ENCODE data around the gene ETV7. TPM values are rescaled to one million over a fixed set of nuclear protein-coding genes. Genes with fewer than 3 reads are reported as not detected.
"Not testable (repeated sequence)": the region's sequence is repeated elsewhere in the genome, so short reads cannot be mapped to it uniquely, and the experiment has no call there.

Gene ETV7
- total and polyA plus RNA-seq, 9 donors, result 1.1 to 3.7 (median 1.7) TPM

- TF ChIP-seq EP300 (IDR thresholded peaks at IDR 0.05), result no peak
- no peak for TF ChIP-seq POLR2A (IDR thresholded peaks at IDR 0.05)
- TF ChIP-seq CTCF (IDR thresholded peaks at IDR 0.05), result no peak
- WGBS, 3 donors, result 42 to 61% (median 55%) methylated on average over 1 of the region's 1 CpG
- no peak for DNase-seq
These were observed 19.0 kb downstream of the ETV7 start for GRCh38 chr6:36368421-36368820.

GRCh38 chr6:36367743-36368142 is 19.7 kb downstream of the ETV7 start:
- Histone ChIP-seq H3K27ac (no peak overlapping the region), H3K4me1 (ENCODE audit: insufficient read depth) (no peaks in the 10 kb centered on the region), H3K4me3 (no peak overlapping the region), H3K9me3 (no peaks in the 10 kb centered on the region), H3K27me3 (no peaks in the 10 kb centered on the region), H3K36me3 (no peaks in the 10 kb centered on the region)
- DNase-seq, result no peak
- no peak for TF ChIP-seq EP300 (IDR thresholded peaks at IDR 0.05)
- no peak for TF ChIP-seq CTCF (IDR thresholded peaks at IDR 0.05)
- TF ChIP-seq POLR2A (IDR thresholded peaks at IDR 0.05), result no peak
- 90 to 98% (median 95%) methylated on average over 3 of the region's 3 CpGs for WGBS, 3 donors
- intact Hi-C loops (cut with DNase I), result no loop called here

More at GRCh38 chr6:36368421-36368820, 19.0 kb downstream of the ETV7 start:
- Histone ChIP-seq H3K4me3 (no peak overlapping the region), H3K9me3 (no peaks in the 10 kb centered on the region), H3K36me3 (no peaks in the 10 kb centered on the region), H3K27me3 (no peaks in the 10 kb centered on the region), H3K4me1 (ENCODE audit: insufficient read depth) (no peaks in the 10 kb centered on the region), H3K27ac (no peak overlapping the region)
- intact Hi-C loops (cut with DNase I), result no loop called here

- H3K36me3 ChIP-seq, result no peaks in the 10 kb centered on the region
- no peak overlapping the region for H3K4me3 ChIP-seq
- no peaks in the 10 kb centered on the region for H3K9me3 ChIP-seq
- DNase-seq, result no peak
- H3K27ac ChIP-seq, result no peak overlapping the region
- 69 to 79% (median 76%) methylated on average over 17 to 19 of the region's 19 CpGs for WGBS, 3 donors
- no peak for TF ChIP-seq EP300 (IDR thresholded peaks at IDR 0.05)
- no peak for TF ChIP-seq CTCF (IDR thresholded peaks at IDR 0.05)
- no peak for TF ChIP-seq POLR2A (IDR thresholded peaks at IDR 0.05)
- peaks cover 2% of the 10 kb centered on the region for H3K4me1 ChIP-seq (ENCODE audit: insufficient read depth)
- no peaks in the 10 kb centered on the region for H3K27me3 ChIP-seq
- intact Hi-C loops (cut with DNase I), result loop anchor here (5.0 kb wide), 2 partner anchors 63 to 243 kb away; no protein-coding TSS in a partner anchor
These were observed 22.6 kb downstream of the ETV7 start for GRCh38 chr6:36364669-36365479.

- H3K27ac ChIP-seq, DNase-seq: not testable (repeated sequence)
- intact Hi-C loops (cut with DNase I), result loop anchor here (5.0 kb wide), 2 partner anchors 62 to 242 kb away; no protein-coding TSS in a partner anchor
These were observed 23.3 kb downstream of the ETV7 start for GRCh38 chr6:36364061-36364635.

GRCh38 chr6:36363371-36363752 is 24.1 kb downstream of the ETV7 start:
- intact Hi-C loops (cut with DNase I), result loop anchor here (5.0 kb wide), 2 partner anchors 61 to 241 kb away; no protein-coding TSS in a partner anchor
- not testable (repeated sequence) for DNase-seq; H3K4me1 ChIP-seq (ENCODE audit: insufficient read depth); H3K36me3 ChIP-seq; H3K9me3 ChIP-seq; H3K27me3 ChIP-seq; H3K4me3 ChIP-seq; H3K27ac ChIP-seq
- 68 to 87% (median 78%) methylated on average over 13 of the region's 13 CpGs for WGBS, 3 donors

More at GRCh38 chr6:36364061-36364635, 23.3 kb downstream of the ETV7 start:
- H3K4me3 ChIP-seq; H3K27me3 ChIP-seq; H3K9me3 ChIP-seq; H3K36me3 ChIP-seq; H3K4me1 ChIP-seq (ENCODE audit: insufficient read depth): not testable (repeated sequence)
- WGBS, 3 donors, result 95 to 97% (median 96%) methylated on average over 32 to 34 of the region's 34 CpGs

Data from ovary (tissue), 9 donors.